ENCODE data around the gene ACOXL.

- TF ChIP-seq, protein P1, sequence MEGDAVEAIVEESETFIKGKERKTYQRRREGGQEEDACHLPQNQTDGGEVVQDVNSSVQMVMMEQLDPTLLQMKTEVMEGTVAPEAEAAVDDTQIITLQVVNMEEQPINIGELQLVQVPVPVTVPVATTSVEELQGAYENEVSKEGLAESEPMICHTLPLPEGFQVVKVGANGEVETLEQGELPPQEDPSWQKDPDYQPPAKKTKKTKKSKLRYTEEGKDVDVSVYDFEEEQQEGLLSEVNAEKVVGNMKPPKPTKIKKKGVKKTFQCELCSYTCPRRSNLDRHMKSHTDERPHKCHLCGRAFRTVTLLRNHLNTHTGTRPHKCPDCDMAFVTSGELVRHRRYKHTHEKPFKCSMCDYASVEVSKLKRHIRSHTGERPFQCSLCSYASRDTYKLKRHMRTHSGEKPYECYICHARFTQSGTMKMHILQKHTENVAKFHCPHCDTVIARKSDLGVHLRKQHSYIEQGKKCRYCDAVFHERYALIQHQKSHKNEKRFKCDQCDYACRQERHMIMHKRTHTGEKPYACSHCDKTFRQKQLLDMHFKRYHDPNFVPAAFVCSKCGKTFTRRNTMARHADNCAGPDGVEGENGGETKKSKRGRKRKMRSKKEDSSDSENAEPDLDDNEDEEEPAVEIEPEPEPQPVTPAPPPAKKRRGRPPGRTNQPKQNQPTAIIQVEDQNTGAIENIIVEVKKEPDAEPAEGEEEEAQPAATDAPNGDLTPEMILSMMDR (IDR thresholded peaks at IDR 0.05; ENCODE audit: insufficient read depth, low read depth, low read length), result no peak
- TF ChIP-seq EZH2 (IDR thresholded peaks at IDR 0.05; ENCODE audit: insufficient read depth, low read length), result no peak
Observed at GRCh38 chr2:110840508-110840907, 108.1 kb downstream of the ACOXL start.

All from astrocyte (in vitro differentiated cells and primary cell).